ENCODE measurements around the gene CDK17.

Gene CDK17

DNA sequence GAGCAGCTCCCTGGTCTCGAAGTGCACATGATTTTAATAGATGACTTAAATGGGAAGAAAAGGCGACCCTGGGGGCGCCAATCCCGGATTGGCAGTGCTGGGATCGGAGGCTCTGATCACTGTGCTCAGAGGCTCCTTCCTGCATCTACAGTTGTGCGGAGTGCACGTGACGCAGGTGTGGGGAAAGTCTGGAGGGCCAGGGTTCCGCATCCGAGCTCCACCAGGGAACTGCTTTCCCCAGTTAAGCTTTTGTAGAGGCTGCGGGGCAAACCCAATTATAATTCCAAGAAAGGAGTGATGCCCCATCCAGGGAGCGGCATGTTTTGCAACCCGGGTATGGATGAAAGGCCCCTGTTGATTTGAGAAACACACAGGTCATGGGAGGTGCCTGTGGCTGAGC lies 169.6 kb downstream of the CDK17 start:
- TF ChIP-seq, protein P1, sequence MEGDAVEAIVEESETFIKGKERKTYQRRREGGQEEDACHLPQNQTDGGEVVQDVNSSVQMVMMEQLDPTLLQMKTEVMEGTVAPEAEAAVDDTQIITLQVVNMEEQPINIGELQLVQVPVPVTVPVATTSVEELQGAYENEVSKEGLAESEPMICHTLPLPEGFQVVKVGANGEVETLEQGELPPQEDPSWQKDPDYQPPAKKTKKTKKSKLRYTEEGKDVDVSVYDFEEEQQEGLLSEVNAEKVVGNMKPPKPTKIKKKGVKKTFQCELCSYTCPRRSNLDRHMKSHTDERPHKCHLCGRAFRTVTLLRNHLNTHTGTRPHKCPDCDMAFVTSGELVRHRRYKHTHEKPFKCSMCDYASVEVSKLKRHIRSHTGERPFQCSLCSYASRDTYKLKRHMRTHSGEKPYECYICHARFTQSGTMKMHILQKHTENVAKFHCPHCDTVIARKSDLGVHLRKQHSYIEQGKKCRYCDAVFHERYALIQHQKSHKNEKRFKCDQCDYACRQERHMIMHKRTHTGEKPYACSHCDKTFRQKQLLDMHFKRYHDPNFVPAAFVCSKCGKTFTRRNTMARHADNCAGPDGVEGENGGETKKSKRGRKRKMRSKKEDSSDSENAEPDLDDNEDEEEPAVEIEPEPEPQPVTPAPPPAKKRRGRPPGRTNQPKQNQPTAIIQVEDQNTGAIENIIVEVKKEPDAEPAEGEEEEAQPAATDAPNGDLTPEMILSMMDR (IDR thresholded peaks at IDR 0.05), result no peak
- no peak for TF ChIP-seq ZFX (IDR thresholded peaks at IDR 0.05; ENCODE audit: borderline replicate concordance)
- H3K27ac ChIP-seq, result no peak overlapping the region

DNA sequence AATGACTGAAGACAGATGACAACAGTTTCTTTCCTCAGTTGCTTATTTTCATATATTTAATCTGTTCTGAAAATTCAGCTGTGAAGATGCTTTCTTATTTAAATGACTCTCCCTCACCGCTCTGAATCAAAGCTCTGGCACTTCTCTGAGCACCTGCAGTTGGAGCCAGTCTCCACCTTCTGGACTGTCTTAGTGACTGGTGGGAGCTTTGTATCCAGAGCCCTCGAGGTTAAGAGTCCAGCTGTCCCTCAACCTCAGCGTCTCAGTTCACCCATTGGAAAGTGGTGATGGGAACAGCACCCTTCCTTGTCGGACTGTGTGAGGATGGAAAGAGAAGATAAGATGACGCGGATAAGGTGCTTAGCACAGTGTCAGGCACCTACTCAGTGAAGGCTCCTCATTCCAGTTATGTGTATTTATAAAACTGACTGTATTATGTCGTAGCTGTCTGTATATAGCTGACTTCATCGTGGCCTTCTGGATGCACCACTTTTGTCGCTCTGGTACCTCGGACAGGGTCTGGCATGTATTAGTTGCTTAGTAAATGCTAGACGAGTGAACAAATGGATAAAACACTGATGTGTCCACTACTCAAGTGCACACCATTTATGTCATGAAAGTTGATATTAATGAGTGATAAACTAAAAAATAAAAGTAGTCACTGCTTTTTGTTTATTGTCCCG lies 171.5 kb downstream of the CDK17 start:
- TF ChIP-seq, protein P1 (IDR thresholded peaks at IDR 0.05), result no peak
- no peak for TF ChIP-seq ZFX (IDR thresholded peaks at IDR 0.05; ENCODE audit: borderline replicate concordance)
- no peak overlapping the region for H3K27ac ChIP-seq
